Measurements from ENCODE around the gene TGFB3. TPM values are rescaled to one million over a fixed set of nuclear protein-coding genes. Genes with fewer than 3 reads are reported as not detected.

Gene TGFB3
- total RNA-seq, 1 experiment from 2014 or later: 0.56 TPM

Other genes starting within 250 kb of the TGFB3 start
- gene IFT43, start 3.8 kb upstream of the TGFB3 start, total RNA-seq (2014; rRNA removed; shearing (Covaris generic); ENCODE audit: low replicate concordance): 12.2 and 54.9 TPM in 2 replicates
- 17.5 and 27.7 TPM in 2 replicates for gene GPATCH2L, start 169.9 kb upstream of the TGFB3 start, total RNA-seq (2014; rRNA removed; shearing (Covaris generic); ENCODE audit: low replicate concordance)

Measured in MG63 (cell line).